Activated CD4-positive, CD25-positive, alpha-beta regulatory T cell (primary cell): ENCODE measurements around the gene WDR53.
"Not testable (repeated sequence)": the region's sequence is repeated elsewhere in the genome, so short reads cannot be mapped to it uniquely, and the experiment has no call there.

Source experiments
- DNase-seq, 4 experiments: peaks; one replicate each; lab custom pipeline; 2025; lab: John Stamatoyannopoulos, UW

WDR53 gene

DNA sequence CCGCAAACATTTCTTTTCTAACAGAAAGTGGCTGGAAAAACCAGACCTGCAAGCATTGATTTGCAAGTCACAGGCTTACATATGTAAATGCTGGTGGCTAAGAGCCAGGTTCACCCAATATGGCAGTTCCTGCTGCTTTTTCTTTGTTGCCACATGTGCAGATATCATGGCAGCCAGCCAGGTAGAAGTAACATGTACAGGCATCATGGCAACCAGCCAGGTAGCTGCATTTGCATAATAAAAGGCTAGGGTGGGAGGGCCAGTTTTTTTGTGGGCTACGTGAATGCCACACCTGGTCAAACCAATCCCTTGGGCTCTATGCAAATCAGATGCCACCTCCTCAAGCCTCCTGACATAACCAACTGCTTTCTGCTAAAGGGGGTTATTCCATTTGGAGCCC lies 50.4 kb downstream of the WDR53 start:
- DNase-seq, result no peak

DNA sequence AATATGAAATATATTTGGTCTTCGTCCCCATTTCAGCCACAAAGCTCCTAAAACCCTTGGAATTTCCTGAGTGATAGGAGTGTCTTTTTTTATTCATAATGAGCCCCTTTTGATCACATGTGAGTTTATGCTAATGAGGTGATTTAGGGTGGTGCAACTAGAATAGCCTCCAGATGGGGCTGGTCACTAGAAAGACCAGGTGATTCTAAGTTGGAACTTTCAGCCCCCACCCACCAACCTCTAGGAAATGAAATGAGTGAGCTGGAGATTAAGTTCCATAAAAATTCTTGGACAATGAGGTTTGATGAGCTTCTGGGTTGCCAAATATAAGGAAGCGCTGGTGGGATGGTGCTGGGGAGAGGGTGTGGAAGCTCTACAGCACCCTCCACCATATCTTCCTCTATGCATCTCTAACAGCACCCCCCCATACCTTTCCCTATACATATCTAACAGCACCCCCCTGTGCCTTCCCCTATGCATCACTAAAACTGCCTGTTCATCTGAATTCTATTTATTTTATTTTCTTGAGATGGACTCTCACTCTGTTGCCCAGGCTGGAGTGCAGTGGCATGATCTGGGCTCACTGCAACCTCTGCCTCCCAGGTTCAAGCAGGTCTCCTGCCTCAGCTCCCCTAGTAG lies 51.1 kb downstream of the WDR53 start:
- no peak for DNase-seq

DNA sequence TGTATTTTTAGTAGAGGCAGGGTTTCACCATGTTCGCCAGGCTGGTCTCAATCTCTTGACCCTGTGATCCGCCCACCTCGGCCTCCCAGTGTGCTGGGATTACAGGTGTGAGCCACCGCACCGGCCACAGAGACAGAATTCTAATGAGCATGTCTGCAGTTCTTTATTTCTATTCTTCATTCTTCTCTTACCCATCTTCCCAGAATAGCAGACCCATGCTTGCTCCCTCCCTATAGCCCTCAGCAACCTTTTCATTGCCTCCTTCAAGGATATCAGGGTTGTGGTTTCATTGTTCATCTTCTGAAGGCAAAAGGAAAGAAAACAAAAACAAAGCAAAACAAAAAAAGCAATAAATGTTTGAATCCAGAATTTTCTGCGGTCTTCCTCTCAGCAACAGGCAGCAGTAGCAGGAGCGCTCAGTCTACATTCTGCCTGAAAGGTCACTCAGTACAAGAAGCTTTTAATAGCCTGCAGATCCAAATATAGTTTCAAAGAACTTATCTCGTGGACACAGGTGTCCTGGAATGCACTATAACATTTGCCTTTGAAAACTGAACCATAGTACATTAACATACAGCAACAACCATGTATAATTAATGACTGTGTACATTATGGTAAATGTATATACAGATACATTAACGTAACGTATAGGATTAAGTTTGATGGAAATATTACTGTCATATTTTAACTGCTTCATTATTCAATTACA lies 53.3 kb downstream of the WDR53 start, which contains the start of gene SMCO1:
SMCO1 (minus strand) TSS at position 434 of the 709 bp plus-strand sequence; CDS start at position 297, 137 bp downstream.
- no peak for DNase-seq

DNA sequence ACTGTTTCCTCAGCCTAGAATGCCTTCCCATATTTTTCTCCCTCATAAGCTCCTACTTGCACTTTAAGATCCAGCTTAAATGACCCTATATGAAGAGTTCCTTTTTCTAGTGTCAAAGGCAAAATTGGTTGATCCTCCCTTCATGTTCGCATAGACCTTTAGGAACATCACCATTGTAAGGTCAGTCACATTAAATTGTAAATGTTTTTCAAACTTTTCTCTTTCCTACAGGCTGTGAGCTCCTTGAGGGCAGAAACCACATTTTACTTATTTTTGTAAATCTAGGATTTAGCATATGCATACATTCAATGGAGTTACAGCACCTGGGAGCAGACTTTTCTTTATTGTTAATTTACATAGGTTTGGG lies 54.0 kb downstream of the WDR53 start:
- DNase-seq, result no peak

DNA sequence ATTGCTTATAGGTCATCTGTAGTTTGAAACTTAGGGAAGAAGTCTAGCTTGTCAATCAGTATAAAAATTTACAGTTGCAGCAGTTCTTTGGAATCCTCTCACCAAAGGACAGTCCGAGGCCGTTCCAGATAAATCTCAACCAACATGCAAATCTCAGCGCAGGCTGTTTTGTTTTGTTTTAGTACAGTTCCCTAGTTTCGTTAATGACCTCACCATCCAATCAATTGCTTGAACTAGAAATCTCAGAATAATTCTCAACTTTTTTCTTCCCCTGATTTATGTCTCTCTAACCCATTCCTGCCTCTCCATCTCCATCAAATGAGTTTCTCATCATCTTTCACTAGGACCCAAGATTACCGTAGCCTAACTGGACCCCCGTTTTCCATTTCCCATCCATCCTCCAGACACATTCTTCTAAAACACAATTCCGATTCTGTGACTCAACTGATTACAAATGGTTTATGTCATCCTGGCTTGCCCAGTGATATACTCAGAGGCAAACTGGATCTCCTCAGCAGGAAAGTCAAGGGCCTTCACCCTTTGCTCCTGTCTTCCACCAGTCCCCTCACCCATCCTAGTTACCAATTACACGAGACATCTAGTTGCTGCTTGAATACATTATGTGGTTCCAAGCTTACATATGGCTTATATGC lies 54.5 kb downstream of the WDR53 start:
- DNase-seq, result no peak

DNA sequence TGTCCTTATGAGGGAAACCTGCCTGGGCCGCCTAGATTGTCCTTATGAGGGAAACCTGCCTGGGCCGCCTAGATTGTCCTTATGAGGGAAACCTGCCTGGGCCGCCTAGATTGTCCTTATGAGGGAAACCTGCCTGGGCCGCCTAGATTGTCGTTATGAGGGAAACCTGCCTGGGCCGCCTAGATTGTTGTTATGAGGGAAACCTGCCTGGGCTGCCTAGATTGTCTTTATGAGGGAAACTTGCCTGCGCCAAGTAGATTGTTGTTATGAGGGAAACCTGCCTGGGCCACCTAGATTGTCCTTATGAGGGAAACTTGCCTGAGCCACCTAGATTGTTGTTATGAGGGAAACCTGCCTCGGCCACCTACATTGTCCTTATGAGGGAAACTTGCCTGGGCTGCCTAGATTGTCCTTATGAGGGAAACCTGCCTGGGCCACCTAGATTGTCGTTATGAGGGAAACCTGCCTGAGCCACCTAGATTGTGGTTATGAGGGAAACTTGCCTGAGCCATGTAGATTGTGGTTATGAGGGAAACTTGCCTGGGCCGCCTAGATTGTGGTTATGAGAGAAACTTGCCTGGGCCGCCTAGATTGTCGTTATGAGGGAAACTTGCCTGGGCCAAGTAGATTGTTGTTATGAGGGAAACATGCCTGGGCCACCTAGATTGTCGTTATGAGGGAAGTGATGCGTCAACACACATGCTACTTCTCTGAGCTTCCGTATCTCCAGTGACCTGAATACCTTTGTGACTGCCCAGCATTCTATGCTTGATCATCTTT lies 56.5 kb downstream of the WDR53 start:
- not testable (repeated sequence) for DNase-seq

DNA sequence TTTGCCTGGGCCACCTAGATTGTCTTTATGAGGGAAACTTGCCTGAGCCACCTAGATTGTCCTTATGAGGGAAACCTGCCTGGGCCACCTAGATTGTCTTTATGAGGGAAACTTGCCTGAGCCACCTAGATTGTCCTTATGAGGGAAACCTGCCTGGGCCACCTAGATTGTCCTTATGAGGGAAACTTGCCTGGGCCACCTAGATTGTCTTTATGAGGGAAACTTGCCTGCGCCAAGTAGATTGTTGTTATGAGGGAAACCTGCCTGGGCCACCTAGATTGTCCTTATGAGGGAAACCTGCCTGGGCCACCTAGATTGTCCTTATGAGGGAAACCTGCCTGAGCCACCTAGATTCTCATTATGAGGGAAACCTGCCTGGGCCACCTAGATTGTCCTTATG lies 57.2 kb downstream of the WDR53 start:
- not testable (repeated sequence) for DNase-seq

DNA sequence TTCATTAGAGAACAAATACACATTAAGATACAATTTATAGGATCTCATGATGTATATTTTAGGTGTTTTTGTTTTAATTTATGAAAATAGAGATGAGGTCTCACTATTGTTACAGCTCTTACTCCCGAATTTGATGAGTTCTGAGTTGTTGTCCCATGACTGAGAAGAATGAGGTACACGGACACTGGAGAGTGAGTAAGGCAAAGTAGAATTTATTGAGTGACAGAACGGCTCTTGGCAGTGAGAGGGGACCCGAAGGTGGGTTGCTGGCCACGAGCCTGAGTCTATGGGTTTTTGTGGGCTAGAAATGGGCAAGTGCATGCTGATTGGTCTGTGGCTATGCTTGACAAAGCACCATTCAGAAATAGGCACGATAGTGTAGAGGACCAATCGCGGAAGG lies 61.7 kb downstream of the WDR53 start:
- DNase-seq, result no peak

DNA sequence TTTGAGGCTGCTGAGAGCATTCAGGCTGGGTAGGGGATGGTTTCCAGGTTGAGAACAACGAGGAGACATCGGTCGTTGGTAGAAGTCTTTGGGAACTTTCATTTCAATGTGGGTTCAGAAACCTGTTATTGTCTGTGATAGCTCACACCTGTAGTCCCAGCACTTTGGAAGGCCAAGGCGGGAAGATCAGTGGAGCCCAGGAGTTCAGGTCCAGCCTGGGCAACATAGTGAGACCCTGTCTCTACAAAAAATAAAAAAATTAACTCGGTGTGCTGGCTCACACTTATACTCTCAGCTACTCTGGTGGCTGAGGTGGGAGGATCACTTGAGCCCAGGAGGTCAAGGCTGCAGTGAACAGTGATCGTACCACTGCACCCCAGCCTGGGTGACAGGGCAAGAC lies 63.8 kb downstream of the WDR53 start:
- no peak for DNase-seq
